ENCODE measurements around the gene NOD1. TPM values are rescaled to one million over a fixed set of nuclear protein-coding genes. Genes with fewer than 3 reads are reported as not detected.
A peak's percentile ranks its signal among the peaks of the same experiment; 100 is the strongest.
"Not testable (repeated sequence)": the region's sequence is repeated elsewhere in the genome, so short reads cannot be mapped to it uniquely, and the experiment has no call there.

NOD1 gene
- total RNA-seq, 1 donor from 2014 or later: 14.2 TPM

DNA sequence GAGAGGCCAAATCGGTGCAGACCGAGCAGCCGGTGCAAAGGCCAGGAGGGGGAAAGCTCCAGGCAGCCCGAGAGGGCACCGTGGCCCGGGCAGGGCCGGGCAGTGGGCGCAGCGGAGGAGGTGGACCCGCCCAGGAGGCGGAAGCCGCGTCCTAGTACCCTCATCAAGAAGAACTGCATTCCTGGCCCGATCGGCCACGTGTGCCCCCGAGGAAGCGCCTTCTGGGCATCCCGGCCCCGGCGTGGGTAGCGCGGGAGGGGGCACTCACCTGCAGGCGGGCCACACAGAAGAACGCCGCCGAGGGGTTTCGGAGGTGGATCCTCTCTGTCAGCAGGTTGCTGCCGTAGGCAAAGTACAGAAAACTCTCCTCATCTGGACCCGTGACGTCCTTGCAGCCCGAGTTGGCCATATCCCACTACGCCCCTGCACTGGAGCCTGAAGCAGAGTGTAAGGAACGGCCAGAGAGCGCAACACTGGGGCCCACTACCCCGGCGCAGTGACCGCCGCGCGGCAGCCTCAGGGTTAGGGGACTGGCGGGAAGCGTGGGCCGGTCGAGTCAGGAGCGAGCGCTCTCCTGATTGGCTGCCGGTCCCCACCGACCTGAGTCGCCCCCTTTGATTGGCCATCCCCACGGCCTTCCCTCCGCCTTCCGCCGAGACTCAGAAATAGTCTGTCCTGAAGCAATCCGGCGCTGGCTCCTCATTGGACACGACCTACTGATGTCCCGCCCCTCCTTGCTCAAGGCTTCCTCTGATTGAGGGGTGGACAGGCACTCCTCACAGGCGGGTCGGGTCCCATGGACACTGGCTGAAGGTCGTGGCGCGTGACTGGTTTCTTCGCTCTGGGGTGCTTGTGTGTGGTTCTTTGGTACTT, 26.0 kb upstream of the NOD1 start, which contains the start of gene GGCT:
Gene GGCT (minus strand): TSS at position 529 of the 873 bp plus-strand sequence. CDS start 120 bp downstream, at position 409.
- peak; percentile 99 for DNase-seq

DNA sequence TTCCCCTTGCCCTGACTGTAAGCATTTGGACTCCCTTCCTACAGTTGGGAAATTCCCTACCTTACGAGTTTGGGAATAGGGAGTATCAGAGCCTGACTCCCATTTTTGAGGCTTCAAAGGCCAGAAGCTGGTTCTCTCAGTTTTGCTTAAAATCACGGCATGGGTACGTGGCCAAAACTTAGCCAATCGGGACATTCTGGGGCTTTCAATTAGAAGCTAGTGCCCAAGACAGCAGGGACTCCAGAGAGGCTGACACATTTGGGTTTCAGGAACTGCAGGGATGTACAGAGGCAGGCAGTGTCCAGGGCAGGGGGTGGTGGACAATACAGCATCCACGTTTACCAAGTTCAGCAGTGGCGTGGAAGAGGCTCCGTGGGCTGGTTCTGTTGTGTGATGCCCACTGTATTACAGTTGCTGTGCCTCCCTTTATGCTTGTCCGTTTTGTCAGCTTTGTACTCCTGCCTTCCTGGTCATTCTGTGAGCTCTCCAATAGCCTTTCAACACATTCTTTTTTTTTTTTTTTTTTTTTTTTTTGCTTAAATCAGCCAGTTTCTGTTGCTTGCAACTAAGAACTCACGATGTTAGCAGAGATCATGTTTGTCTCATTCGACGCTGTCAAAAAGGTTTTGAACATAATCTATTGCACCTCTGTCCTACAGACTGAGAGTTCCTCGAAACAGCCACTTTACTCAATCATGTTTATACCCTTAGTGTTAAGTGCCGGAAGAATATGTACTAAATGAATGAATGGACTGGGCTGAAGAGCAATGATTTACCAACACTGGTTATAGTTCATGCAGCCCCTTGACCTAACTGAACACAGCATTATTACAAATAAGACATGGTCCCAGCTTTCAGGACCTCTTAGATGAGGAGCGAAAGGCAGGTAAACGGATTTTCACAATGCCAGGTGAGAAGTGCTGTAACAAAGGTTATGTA, 25.0 kb upstream of the NOD1 start:
- DNase-seq: no peak

DNA sequence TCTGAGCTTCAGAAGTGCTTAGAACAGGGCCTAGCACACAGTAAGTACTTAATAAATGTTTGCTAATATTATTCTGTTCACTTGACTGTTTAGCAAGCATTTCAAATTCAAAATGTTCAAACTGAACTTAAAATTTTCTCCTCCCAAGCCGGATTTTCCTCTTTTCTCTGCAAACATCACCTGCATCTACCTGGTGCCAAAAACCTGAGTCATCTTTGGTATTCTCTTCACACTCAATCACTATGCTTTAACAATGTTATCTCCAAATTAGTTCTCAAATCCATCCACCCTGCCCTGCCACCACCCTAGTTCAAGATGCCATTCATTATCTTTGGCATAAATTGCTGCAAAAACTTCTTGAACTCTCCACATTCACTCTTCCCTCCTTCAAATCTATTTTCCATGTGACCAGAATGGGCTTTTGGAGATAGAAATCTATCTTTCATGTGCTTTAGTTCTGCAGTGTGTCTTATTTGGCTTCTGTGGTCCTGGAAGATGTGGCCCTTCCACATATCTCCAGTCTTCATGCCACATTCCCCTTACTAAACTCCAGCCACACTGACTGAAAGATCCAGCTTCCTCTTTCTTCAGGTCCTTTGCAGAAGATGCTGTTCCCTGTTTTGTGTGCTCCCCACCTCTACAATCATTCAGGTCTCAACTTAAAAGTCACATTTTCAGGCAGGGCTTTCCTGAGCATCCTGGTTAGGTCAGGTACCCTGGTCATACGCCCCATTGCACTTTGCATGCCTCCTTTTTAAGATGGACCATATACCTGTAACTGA, 24.1 kb upstream of the NOD1 start:
- DNase-seq: no peak

DNA sequence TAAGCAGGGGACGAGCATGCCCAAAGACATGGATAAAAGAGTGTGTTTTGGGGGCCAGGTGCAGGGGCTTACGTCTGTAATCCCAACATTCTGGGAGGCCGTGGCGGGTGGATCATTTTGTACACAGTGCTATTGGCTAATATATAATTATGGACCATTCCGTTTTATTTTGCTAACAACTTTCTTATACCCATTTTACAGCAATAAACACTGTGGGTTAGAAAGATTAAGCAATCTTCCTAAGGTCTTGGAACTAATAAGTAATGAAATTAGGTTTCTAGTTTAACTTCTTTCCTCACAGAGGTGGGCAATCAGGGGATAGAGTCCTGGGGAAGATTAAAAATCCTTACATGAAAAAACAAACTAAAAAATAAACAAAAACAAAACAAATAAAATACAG, 22.7 kb upstream of the NOD1 start:
- no peak for DNase-seq

DNA sequence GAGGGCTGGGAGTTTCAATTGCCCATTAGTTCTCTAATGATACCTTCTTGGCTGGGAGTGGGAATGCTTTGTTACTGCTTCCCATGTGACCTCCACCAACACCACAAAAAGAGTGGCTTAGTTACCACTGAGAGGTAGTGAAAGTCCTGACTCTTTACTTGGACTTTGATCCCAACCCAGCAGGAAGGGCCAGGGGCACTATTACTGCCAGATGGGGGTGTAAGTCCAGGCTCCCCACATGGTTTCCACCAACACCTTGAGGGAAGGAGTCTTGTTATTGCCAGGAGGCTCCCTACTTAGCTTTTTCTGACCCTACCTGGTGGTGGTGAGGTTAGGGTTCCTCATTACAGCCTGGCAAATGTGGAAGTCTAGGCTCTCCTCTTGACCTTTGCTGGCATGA, 14.6 kb upstream of the NOD1 start:
- no peak for DNase-seq

DNA sequence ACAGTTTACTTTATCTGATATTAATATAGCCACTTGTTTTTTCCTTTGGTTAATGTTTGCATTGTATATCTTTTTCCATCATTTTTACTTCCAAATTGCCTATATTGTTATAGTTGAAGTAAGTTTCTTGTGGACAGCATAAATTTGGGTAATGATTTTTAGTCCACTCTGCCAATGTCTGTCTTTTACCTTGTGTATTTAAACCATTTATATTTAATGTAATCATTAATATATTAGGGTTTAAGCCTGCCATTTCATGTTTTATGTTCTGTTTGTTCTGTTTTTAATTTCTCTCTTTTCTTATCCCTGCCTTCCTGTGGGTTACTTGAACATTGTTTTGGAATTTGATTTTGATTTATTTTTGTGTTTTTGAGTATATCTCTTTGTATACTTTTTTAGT, 12.8 kb upstream of the NOD1 start:
- DNase-seq: no peak

DNA sequence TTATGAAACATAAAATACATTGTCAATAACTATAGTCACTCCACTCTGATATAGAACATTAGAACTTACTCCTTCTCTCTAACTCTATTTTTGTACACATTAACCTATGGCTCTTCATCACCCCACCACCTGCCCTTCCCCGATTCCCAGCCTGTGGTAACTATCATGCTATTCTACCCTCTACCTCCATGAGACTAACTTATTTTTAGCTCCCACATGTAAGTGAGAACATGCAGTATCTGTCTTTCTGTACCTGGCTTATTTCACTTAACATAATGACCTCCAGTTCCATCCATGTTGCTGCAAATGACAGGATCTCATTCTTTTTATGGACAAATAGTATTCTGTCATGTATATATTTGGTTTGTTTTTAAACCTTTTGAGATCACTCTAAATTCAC, 8.8 kb upstream of the NOD1 start:
- DNase-seq: no peak

DNA sequence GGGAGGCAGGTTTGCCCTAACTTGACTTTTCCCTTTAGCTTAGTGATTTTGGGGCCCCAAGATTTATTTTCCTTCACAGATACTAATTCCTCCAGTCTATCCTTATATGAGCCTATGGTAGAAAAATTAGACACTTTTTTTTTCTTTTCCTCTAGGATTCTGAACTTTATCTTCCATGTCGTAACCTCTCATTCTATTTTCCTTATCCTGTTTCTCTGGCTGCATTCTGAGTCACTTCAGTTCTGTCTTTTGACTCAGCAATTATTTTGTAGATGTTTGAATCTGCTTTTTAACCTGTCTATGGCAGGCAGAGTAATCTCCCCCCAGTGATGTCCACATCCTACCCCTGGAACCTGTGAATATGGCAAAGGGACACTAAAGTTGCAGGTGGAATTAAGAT, 7.1 kb upstream of the NOD1 start:
- no peak for DNase-seq

DNA sequence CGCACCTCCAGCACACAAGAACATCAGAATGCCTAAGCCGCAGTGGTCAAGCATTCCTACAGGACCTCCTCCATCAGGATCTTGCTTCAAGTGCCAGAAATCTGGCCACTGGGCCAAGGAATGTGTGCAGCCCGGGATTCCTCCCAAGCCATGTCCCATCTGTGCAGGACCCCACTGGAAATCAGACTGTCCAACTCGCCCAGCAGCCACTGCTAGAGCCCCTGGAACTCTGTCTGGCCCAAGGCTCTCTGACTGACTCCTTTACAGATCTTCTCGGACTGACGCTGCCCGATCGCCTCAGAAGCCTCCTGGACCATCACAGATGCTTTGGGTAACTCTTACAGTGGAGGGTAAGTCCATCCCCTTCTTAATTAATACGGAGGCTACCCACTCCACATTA, 2.8 kb upstream of the NOD1 start:
- not testable (repeated sequence) for DNase-seq

DNA sequence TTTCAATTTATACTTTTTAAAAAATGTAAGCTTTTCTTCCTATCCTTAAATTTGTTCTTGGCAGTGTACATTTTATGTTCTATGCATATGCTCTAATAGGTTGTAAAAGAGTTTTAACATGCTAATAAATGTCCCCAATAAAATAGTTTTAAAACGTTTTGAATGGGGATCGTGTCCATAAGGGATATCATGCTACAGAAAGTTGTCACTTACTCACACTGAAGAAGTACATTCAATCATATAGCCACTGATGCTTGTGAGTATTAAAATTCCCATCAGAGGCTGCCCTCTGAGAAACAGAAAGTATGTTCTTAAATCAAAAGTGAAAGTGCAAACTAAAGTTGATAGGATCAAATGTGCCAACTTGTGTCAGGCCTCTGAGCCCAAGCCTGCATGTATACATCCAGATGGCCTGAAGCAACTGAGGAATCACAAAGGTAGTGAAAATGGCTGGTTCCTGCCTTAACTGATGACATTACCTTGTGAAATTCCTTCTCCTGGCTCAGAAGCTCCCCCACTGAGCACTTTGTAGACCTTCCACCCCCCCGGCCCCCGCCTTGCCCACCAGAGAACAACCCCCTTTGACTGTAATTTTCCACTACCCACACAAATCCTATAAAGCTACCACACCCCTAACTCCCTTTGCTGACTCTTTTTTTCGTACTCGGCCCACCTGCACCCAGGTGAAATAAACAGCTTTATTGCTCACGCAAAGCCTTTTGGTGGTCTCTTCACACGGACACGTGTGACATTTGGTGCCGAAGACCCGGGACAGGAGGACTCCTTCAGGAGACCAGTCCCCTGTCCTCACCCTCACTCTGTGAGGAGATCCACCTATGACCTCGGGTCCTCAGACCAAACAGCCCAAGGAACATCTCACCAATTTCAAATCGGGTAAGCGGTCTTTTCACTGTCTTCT, 877 bp upstream of the NOD1 start:
- DNase-seq: peak; percentile 27

DNA sequence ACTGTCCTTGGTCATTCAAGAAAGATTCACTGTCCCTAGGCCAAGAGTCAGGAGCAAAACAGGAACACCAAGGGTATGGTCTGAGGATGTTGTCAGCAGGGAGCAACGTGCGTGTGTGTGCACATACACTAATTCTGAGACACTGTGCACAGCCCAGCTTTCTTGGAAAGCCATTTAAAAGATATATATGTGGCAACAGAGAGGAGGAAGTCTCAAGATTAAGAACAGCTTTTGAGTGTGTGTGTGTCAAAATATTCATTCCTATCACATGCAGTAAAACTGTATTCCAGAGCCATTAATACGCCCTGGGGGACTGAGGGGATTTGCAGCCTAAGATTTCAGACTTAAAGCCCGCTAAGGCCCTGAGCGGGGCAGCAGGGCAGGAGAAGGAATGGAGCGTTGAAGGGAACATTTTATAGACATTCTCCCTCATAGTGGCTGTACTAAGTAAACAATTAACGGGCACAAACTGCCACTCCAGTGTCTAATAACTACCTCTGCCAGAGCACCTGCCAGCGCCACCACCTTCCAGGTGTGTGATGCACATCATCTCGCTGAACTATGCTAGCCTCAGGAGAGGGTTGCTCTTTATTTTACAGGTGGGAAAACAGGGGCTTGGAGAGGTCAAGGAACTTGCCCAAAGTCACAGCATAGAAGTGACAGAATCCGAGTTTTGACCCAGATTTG, 2.0 kb downstream of the NOD1 start:
- no peak for DNase-seq

DNA sequence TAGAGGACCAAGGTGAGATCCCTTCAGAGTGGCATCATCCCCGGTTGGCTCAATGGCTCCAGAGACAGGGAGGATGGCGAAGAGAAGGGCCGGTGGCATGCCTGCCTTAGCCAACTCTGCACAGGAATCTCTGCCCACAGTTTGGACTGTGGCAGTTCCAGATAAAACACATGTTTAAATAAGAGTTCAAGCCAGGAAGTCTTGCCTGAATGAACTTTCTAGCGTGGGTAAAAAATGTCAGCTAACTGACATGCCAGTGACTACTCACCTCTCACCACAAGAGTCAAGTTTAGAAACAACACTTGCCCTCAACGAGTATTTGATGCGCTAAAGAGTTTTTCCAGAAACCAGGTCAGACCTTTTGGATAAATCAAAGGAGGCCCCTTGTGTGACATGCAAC, 3.0 kb downstream of the NOD1 start:
- DNase-seq: no peak

DNA sequence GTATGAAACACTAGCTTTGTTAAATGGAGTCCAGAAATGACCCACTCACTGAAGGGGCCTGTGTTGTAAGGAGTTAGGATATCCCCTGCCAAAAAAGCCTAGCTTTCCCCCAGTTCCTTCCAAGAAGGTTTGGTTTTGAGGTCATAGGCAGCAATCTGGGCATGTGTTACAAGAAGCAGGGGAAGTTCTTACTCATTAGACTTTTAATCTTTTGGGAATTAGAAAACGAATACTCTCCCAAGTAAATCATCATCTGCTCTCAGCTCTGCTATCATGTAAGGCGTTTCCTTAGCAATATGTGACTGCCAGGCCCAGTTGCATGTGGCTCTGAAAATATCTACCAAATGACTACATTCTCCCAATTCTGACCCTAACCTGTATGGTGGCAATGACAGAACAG, 3.7 kb downstream of the NOD1 start:
- DNase-seq: no peak

DNA sequence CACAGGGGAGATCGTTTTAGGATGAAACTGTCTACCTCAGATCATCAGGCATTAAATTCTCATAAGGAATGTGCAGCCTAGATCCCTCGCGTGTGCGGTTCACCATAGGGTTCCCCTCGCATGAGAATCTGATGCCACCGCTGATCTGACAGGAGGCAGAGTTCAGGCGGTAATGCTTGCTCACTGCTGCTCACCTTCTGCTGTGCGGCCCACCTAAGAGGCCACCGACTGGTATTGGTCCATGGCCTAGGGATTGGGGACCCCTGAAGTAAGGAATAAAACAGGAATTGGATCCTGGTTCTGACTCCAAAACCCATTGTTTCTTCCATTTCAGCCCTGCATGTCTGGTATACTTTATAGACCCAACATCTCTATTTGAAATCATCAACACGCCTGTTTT, 4.1 kb downstream of the NOD1 start:
- DNase-seq: no peak

DNA sequence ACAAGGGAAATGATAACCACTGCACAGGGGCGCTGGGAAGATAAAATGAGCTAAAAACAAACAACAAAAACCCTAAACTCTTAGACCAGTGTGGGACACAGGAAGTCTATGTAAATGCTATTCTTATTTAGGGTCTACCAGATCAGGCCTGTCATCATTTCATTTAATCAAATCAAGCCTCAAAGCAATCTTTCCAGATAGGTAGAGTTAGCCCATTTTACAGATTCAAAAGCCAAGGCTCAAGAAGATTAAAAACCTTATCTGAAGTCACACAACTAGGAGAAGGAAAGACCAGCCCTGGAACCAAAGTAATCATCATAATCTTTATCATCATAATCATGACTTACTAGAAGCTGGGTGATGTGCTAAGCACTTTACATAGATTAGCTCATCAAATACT, 4.7 kb downstream of the NOD1 start:
- no peak for DNase-seq

DNA sequence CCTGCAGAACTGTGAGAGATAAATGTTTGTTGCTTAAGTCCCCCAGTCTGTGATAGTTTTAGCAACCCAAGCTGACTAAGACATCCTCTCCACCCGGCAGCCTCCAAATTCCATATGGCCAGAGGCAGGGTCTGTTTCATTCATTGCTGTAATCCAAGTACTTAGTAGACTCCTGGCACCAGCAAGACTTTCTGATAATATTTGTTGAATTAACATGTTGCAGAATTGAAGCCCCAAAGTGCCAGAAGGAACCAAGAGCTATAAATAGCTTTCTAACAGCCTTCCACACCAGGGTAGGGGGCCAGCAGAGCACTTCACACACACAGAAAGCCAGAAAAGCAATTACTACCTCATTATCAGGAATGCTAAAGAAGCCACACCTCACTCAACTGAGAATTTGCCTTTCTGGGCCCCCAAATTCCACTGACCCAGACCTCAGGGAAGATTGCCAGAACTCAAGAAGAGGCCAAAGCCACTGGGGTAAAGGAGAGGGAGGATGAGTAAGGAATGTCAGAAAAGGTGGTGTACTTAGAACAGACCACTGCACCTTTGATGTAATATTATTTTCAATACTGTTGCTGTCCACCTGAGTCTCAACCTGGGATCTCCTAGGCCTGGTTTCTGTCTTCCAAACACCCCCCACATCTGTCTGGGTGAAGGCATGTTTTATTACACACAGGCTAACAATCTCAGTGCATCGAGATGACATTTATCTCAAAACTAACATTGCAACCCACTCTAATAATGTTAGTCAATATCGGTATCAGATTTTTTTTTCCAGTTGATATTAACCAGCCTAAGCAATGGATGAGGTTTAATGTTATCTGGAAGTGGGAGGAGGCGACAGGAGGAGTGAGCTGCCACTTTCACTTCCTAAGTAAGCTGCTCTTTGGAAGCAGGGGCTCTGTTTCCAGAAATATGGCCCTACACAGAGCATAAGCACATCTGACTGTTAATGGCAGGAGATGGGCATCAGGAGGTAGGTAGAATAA, 5.5 kb downstream of the NOD1 start:
- no peak for DNase-seq

DNA sequence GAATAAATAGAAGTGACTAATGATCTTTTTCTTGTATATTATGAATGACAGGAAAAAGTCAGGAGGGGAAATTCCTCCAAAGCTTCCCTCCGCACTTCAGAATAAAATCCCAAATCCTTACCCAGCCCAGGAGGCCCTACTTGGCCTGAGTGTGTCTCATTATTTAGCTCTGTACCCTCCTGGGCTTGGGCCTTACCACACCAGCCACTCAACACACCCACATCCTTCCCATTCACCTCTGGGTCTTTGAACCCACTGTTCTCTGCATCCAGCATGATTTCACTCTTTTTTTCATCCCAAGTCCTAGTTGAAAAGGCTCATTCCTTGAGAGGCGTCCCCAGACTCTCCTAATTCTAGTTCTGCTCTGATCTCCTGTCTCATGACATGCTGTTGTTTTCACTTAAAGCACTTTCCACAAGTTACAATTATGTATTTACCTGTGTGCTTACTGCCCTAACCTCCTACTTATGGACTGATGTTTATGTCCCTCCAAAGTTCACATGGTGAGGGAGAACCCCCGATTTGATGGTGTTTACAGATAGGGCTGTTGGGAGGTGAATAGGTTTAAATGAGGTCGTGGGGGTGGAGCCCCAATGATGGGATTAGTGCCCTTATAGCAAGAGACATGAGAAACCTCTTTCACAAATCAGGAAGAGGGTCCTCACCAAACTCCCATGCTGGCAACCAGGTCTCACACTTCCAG, 6.4 kb downstream of the NOD1 start:
- no peak for DNase-seq

DNA sequence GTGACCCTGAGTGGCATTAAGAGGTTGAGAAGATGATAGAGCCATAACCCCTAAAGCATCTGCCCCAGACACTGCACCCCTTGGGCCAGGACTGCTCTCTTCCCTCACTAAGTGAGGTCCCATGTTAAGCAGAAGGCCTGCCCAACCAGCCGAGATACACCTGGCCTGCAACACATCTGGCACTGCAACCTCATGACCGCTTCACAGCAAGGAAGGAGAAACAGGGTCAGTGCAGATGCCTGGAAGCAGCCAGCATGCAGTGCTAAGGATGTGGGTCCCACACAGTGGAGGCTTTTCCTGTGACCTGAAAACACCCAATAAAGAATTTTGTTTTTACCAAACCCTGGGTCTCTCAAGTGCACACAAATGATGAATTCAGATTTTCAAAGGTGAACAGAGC, 7.4 kb downstream of the NOD1 start:
- no peak for DNase-seq

DNA sequence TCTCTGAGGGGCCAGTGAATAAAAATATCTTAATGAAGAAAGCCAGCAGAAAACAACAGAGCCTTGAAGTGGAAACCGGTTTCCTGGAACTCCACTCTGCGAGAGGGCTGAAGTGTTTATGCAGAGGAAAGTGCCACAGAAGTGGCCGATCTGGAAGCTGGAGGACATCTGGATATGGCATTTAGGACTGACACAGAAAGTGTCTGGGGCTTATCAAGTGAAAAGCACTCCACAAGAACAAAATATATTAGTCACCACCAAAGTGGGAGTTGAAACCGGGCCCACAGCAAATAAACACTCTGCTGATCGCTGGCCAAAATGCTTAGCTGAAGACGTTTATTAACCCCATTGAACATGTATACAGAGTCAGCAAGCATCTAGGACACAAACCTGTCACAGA, 7.8 kb downstream of the NOD1 start:
- peak; percentile 74 for DNase-seq

Data from tongue (tissue), 2 donors.